ENCODE measurements around the gene SLAMF6.

Gene SLAMF6

GRCh38 chr1:160438935-160439334 is 84.1 kb downstream of the SLAMF6 start:
- in situ Hi-C loops (cut with HindIII; ENCODE audit: low sequenced_read_pairs) = loop anchor here (10.0 kb wide), 1 partner anchor 146 kb away; no protein-coding TSS in a partner anchor
- no peak overlapping the region for H3K4me3 ChIP-seq (ENCODE audit: low read depth, low read length)
- TF ChIP-seq CTCF (IDR thresholded peaks at IDR 0.05; ENCODE audit: low read depth, low read length, missing control alignments) = no peak
- no peak for DNase-seq (ENCODE audit: low read depth)

GRCh38 chr1:160438317-160438918 is 84.6 kb downstream of the SLAMF6 start:
- no peak for TF ChIP-seq CTCF (IDR thresholded peaks at IDR 0.05; ENCODE audit: low read depth, low read length, missing control alignments)
- H3K4me3 ChIP-seq (ENCODE audit: low read depth, low read length) = no peak overlapping the region
- in situ Hi-C loops (cut with HindIII; ENCODE audit: low sequenced_read_pairs) = loop anchor here (10.0 kb wide), 1 partner anchor 146 kb away; no protein-coding TSS in a partner anchor
- no peak for DNase-seq (ENCODE audit: low read depth)

- no peak overlapping the region for H3K4me3 ChIP-seq (ENCODE audit: low read depth, low read length)
- TF ChIP-seq CTCF (IDR thresholded peaks at IDR 0.05; ENCODE audit: low read depth, low read length, missing control alignments) = no peak
- no peak for DNase-seq (ENCODE audit: low read depth)
- in situ Hi-C loops (cut with HindIII; ENCODE audit: low sequenced_read_pairs) = loop anchor here (10.0 kb wide), 1 partner anchor 147 kb away; no protein-coding TSS in a partner anchor
Observed at GRCh38 chr1:160437432-160438316, 85.4 kb downstream of the SLAMF6 start.

GRCh38 chr1:160436966-160437365 is 86.1 kb downstream of the SLAMF6 start:
- no peak overlapping the region for H3K4me3 ChIP-seq (ENCODE audit: low read depth, low read length)
- no peak for DNase-seq (ENCODE audit: low read depth)
- in situ Hi-C loops (cut with HindIII; ENCODE audit: low sequenced_read_pairs) = loop anchor here (10.0 kb wide), 1 partner anchor 148 kb away; no protein-coding TSS in a partner anchor
- no peak for TF ChIP-seq CTCF (IDR thresholded peaks at IDR 0.05; ENCODE audit: low read depth, low read length, missing control alignments)

Measured in astrocyte of the cerebellum (primary cell).